Heart left ventricle (tissue), 16 donors: ENCODE data around the gene CCDC107. TPM values are rescaled to one million over a fixed set of nuclear protein-coding genes. Genes with fewer than 3 reads are reported as not detected.

Source experiments
- ATAC-seq, 4 donors: fragments of 200-7000 bp; cut with Tn5 transposase; one replicate each; pipeline ENCODE4 v1.9.1; 2020 to 2022; ENCODE audit warnings: moderate library complexity in 4 of 4, mild to moderate bottlenecking in 3 of 4, moderate number of reproducible peaks in 1 of 4
- DNase-seq, 5 donors: peaks; one replicate each; pipeline ENCODE4 v3.0.0-alpha.2; 2020
- H3K27ac ChIP-seq, 12 donors: fragments of 200-600 bp; sonication (generic) in 4 of 12; one replicate each; pipeline versions ENCODE4 v1.5.0 to v1.8.0; 2016 to 2022; ENCODE audit warnings: mild to moderate bottlenecking in 2 of 12
- H3K27me3 ChIP-seq, 9 donors: fragments of 200-600 bp; sonication (generic) in 2 of 9; one replicate each; pipeline versions ENCODE4 v1.5.1 to v1.8.0; 2016 to 2022; ENCODE audit warnings: mild to moderate bottlenecking in 3 of 9
- H3K36me3 ChIP-seq, 9 donors: fragments of 200-600 bp; sonication (generic) in 2 of 9; one replicate each; pipeline versions ENCODE4 v1.5.0 to v1.8.0; 2018 to 2022; ENCODE audit warnings: mild to moderate bottlenecking in 2 of 9
- H3K4me1 ChIP-seq, 12 donors: fragments of 200-600 bp; sonication (generic) in 4 of 12; one replicate each; pipeline versions ENCODE4 v1.5.0 to v1.8.0; 2016 to 2022; ENCODE audit warnings: mild to moderate bottlenecking in 3 of 12
- H3K4me3 ChIP-seq, 12 donors: fragments of 200-600 bp; sonication (generic) in 4 of 12; one replicate each; pipeline versions ENCODE4 v1.5.0 to v1.8.0; 2017 to 2022; ENCODE audit warnings: mild to moderate bottlenecking in 9 of 12, moderate library complexity in 4 of 12
- H3K9me3 ChIP-seq, 12 donors: fragments of 200-600 bp; sonication (generic) in 4 of 12; one replicate each; pipeline versions ENCODE4 v1.5.0 to v1.8.0; 2016 to 2022; ENCODE audit warnings: mild to moderate bottlenecking in 1 of 12
- CTCF ChIP-seq, 12 donors: fragments of 200-600 bp; sonication (generic) in 4 of 12; IDR thresholded peaks; one replicate each; pipeline versions ENCODE4 v1.5.0 to v1.8.0; 2018 to 2022; ENCODE audit warnings: antibody characterized with exemption in 12 of 12, mild to moderate bottlenecking in 5 of 12
- POLR2A ChIP-seq, 2 donors: fragments of 450-650 bp; IDR thresholded peaks; one replicate each; pipeline ENCODE4 v1.6.1; 2017; ENCODE audit warnings: antibody characterized with exemption in 2 of 2, mild to moderate bottlenecking in 2 of 2, moderate library complexity in 2 of 2
- WGBS, 4 donors: extraction: QIAGEN DNeasy Blood & Tissue Kit in 2 of 4; methylation state at CpG; one replicate each; pipeline versions ENCODE4 v1.1.5 to v1.1.7; 2013 to 2018; 5-methylcytosine and 5-hydroxymethylcytosine counted together
- intact Hi-C, 10 donors: fragments of 100-400 bp; cut with DNase I; formaldehyde crosslinking; loops; one replicate each; pipeline versions ENCODE4 v1.11.1 to v1.14.2; 2022
- long read RNA-seq, 3 donors: library from polyadenylated mRNA; unstranded; transcript quantifications; one replicate each; pipeline ENCODE4 v2.0.0, GENCODE V29; 2020 to 2021
- polyA plus RNA-seq, 2 donors: library from polyadenylated mRNA; stranded (reverse); fragments of 200-250 nt; gene quantifications; one replicate each; pipeline ENCODE4 v1.2.3, GENCODE V29; 2013
- total RNA-seq, 9 donors: library from RNA; depleted of rRNA in 2 of 9; stranded (reverse); fragments of >200 nt in 2 of 9; fragmentation: NEBNext Ultra II Directional in 3 of 9; extraction: Animal tissue kit (Norgen Biotek cat#: 25700) in 3 of 9; gene quantifications; one replicate each; pipeline versions ENCODE4 v1.1.0 to v1.2.4, GENCODE V29; 2016 to 2023
- donor health status: ischemic (EF 13 %, LVEDD 7.1; RV severe dilation, severe dysfunction).
- donor health status: healthy with polysubstance abuse.
- donor health status: DM: no; HTN: yes; CAD: no.
- donor health status: DM: no; HTN: no; CAD: no.
- donor health status: ischemic (EF 25% LVEDD 6.9; RV normal size, moderate dysfunction).
- donor health status: ischemic (EF 25% LVEDD 5.7; RV mildly dilated, moderate dysfunction).
- donor health status: healthy.
- donor health status: DM: yes; HTN: yes; CAD: no.
- donor health status: ischemic (EF 35%, LVEDD 5.7; RV mildly dilated, moderate dysfunction).
- donor health status: nonischemic (EF 11% LVEDD 7.7; RV severe dilation, severe dysfunction).
- donor health status: DM: yes; HTN: yes; CAD: no.
- donor health status: PGD.
- donor health status: ischemic (EF 29% LVEDD 5.4; RV normal size, mild dysfunction).
- donor health status: nonischemic (EF 23%, LVEDD 6.1; RV moderate dilation, normal function).

The CCDC107 gene
- total RNA-seq: 10 to 100 TPM; 35.5 to 78.5 (median 43.8) TPM
- polyA plus RNA-seq: 100 to 1,000 TPM in 1 of 2 donors, 10 to 100 TPM in 1; 70.1 to 116 TPM
- long read RNA-seq, donor 1, transcript CCDC107-206 (5 exons, 1,242 nt): minor isoform, 22 of 97 reads
- long read RNA-seq, donor 1, transcript CCDC107-203 (5 exons, 899 nt): minor isoform, 7 of 97 reads
- long read RNA-seq, donor 1, transcript CCDC107-202 (4 exons, 1,016 nt): minor isoform, 13 of 97 reads
- long read RNA-seq, donor 1, transcript CCDC107-204 (6 exons, 1,173 nt): major isoform, 34 of 97 reads
- long read RNA-seq, donor 1, partial matches to known transcripts: 2 of 97 reads
- long read RNA-seq, donor 1, other reads (novel, unspliced or antisense): 19 of 97 reads
- long read RNA-seq, donor 2, transcript CCDC107-202 (4 exons, 1,016 nt): minor isoform, 17 of 133 reads
- long read RNA-seq, donor 2, transcript CCDC107-206 (5 exons, 1,242 nt): major isoform, 45 of 133 reads
- long read RNA-seq, donor 2, transcript CCDC107-204 (6 exons, 1,173 nt): minor isoform, 33 of 133 reads
- long read RNA-seq, donor 2, partial matches to known transcripts: 4 of 133 reads
- long read RNA-seq, donor 2, other reads (novel, unspliced or antisense): 30 of 133 reads
- long read RNA-seq, donor 3, transcript CCDC107-204 (6 exons, 1,173 nt): major isoform, 33 of 102 reads
- long read RNA-seq, donor 3, transcript CCDC107-206 (5 exons, 1,242 nt): minor isoform, 23 of 102 reads
- long read RNA-seq, donor 3, transcript CCDC107-202 (4 exons, 1,016 nt): minor isoform, 6 of 102 reads
- long read RNA-seq, donor 3, partial matches to known transcripts: 1 of 102 reads
- long read RNA-seq, donor 3, other reads (novel, unspliced or antisense): 37 of 102 reads

GRCh38 chr9:35658137-35658967 lies at the start of gene CCDC107:
TSS of gene CCDC107 (plus strand) at chr9:35658292. CDS start at chr9:35658380, 88 bp downstream.
- intact Hi-C loops: loop anchor here in 9 of 10 donors (1.0 to 10.0 kb wide), 16 partner anchors 30 to 226 kb away; partner anchors contain the start of genes CREB3 (in 2 of the 9), FAM221B (in 2 of the 9), GBA2 (in 2 of the 9) and RGP1 (in 2 of the 9)
- H3K4me3 ChIP-seq: peak within 1 kb of the TSS; percentile 72 to 98 (median 88)
- 0 to 1% (median 0%) methylated on average over 19 to 67 of the region's 67 CpGs for WGBS, 4 donors
- H3K36me3 ChIP-seq: peaks cover 0 to 22% (median 16%) of the 10 kb centered on the region in 9 donors
- peak; percentile 86 to 93 (median 90) for DNase-seq
- TF ChIP-seq CTCF (IDR thresholded peaks at IDR 0.05): peak; percentile 40 to 78 (median 60)
- TF ChIP-seq POLR2A (IDR thresholded peaks at IDR 0.05): peak; percentile 91 to 97
- no peaks in the 10 kb centered on the region for H3K9me3 ChIP-seq
- peaks cover 0 to 53% (median 30%) of the 10 kb centered on the region in 12 donors for H3K4me1 ChIP-seq
- no peaks in the 10 kb centered on the region for H3K27me3 ChIP-seq
- ATAC-seq: peak; percentile 68 to 80 (median 78)
- H3K27ac ChIP-seq: peak within 1 kb of the TSS; percentile 93 to 100 (median 97)

GRCh38 chr9:35609001-35609819 lies 48.9 kb upstream of the CCDC107 start:
- no peaks in the 10 kb centered on the region for H3K27me3 ChIP-seq
- TF ChIP-seq CTCF (IDR thresholded peaks at IDR 0.05) (no peak), POLR2A (IDR thresholded peaks at IDR 0.05) (no peak)
- no peak overlapping the region for H3K4me3 ChIP-seq
- H3K9me3 ChIP-seq: no peaks in the 10 kb centered on the region
- no peak for DNase-seq
- peaks cover 3 to 22% (median 15%) of the 10 kb centered on the region in 12 donors for H3K4me1 ChIP-seq
- intact Hi-C loops: loop anchor here in 2 of 10 donors (10.0 kb wide), 2 partner anchors 46 to 86 kb away; partner anchors contain the start of genes CCDC107 (in 2 of the 2), RMRP (in 2 of the 2) and SIT1 (in 2 of the 2)
- no peak overlapping the region for H3K27ac ChIP-seq
- 89 to 93% (median 92%) methylated on average over 20 to 31 of the region's 31 CpGs for WGBS, 4 donors
- ATAC-seq: no peak
- peaks cover 0 to 37% (median 28%) of the 10 kb centered on the region in 9 donors for H3K36me3 ChIP-seq

- Histone ChIP-seq H3K9me3 (no peaks in the 10 kb centered on the region), H3K27me3 (no peaks in the 10 kb centered on the region), H3K4me3 (no peak overlapping the region), H3K36me3 (peaks cover 0 to 37% (median 28%) of the 10 kb centered on the region in 9 donors), H3K4me1 (peaks cover 3 to 18% (median 14%) of the 10 kb centered on the region in 12 donors), H3K27ac (no peak overlapping the region)
- WGBS, 4 donors: 77 to 84% (median 80%) methylated on average over 13 of the region's 13 CpGs
- ATAC-seq (no peak), DNase-seq (no peak)
- no peak for TF ChIP-seq POLR2A (IDR thresholded peaks at IDR 0.05)
- no peak for TF ChIP-seq CTCF (IDR thresholded peaks at IDR 0.05)
- intact Hi-C loops: loop anchor here in 2 of 10 donors (10.0 kb wide), 2 partner anchors 45 to 85 kb away; partner anchors contain the start of genes CCDC107 (in 2 of the 2), RMRP (in 2 of the 2) and SIT1 (in 2 of the 2)
Measured at GRCh38 chr9:35609820-35610163, 48.3 kb upstream of the CCDC107 start.
